ENCODE measurements around the gene INPP5B.

DNA sequence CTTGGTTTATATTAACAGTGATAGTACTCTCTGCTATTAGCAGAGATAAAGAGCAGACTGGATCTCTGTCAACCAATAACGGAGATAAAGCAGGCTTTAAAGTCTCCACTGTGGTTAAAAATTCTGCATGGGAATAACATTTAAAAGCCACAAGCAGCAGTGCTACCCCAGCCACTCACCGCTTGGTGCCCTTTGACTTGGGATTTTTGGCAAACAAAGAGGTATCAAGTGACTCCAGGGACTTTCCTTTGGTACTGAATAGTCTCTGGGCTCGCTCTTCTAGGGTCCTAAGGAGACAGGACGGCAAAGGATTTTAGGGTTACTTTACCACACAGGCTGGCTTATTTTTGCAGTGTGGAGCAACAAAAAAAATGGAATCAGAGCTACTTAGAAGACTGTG is 31.7 kb upstream of the INPP5B start:
- TF ChIP-seq CTCF (IDR thresholded peaks at IDR 0.05; ENCODE audit: low read length) (no peak), EZH2 (optimal IDR thresholded peaks at IDR 0.05; ENCODE audit: low read depth, low read length) (no peak), EZH2phosphoT487 (IDR thresholded peaks at IDR 0.05; ENCODE audit: low read length) (no peak)

Data from MM.1S (cell line).